GOT3 (cell line): Measurements from ENCODE around the gene ZDHHC1.
"Not testable (repeated sequence)": the region's sequence is repeated elsewhere in the genome, so short reads cannot be mapped to it uniquely, and the experiment has no call there.

ENCODE experiments used
- DNase-seq: peaks from one replicate; lab custom pipeline; 2025; ENCODE audit warnings: mixed read lengths; lab: John Stamatoyannopoulos, UW

Gene ZDHHC1

GRCh38 chr16:67361038-67361437 is 55.2 kb downstream of the ZDHHC1 start:
- DNase-seq = no peak

GRCh38 chr16:67359540-67360269 is 56.6 kb downstream of the ZDHHC1 start:
- DNase-seq = not testable (repeated sequence)

- no peak for DNase-seq
Observed at GRCh38 chr16:67357561-67357960, 58.7 kb downstream of the ZDHHC1 start.

- no peak for DNase-seq
Observed at GRCh38 chr16:67356396-67356795, 59.9 kb downstream of the ZDHHC1 start.

GRCh38 chr16:67352463-67352862 is 63.8 kb downstream of the ZDHHC1 start:
- DNase-seq = not testable (repeated sequence)

GRCh38 chr16:67350324-67350723 is 66.0 kb downstream of the ZDHHC1 start:
- no peak for DNase-seq

GRCh38 chr16:67349172-67349571 is 67.1 kb downstream of the ZDHHC1 start:
- DNase-seq = no peak

GRCh38 chr16:67346341-67346740 is 69.9 kb downstream of the ZDHHC1 start:
- DNase-seq = no peak

- no peak for DNase-seq
Observed at GRCh38 chr16:67345401-67345800, 70.9 kb downstream of the ZDHHC1 start.
